GM19324 (cell line): ENCODE data around the gene PSTPIP2.

Source experiments
- ATAC-seq: cut with Tn5 transposase; IDR thresholded peaks from one replicate; pipeline ENCODE4 v1.9.1; 2021; ENCODE audit warnings: mild to moderate bottlenecking, moderate library complexity; ENCODE audit not compliant: unreplicated experiment, low FRiP score

The PSTPIP2 gene

GRCh38 chr18:46040033-46040746, 31.9 kb downstream of the PSTPIP2 start:
- no peak for ATAC-seq

- ATAC-seq, result no peak
Observed at GRCh38 chr18:46037512-46038305, 34.4 kb downstream of the PSTPIP2 start.

- no peak for ATAC-seq
Observed at GRCh38 chr18:46035696-46036680, 36.1 kb downstream of the PSTPIP2 start.

- ATAC-seq, result no peak
Observed at GRCh38 chr18:46034230-46034629, 37.8 kb downstream of the PSTPIP2 start.

- no peak for ATAC-seq
Observed at GRCh38 chr18:46031741-46032140, 40.3 kb downstream of the PSTPIP2 start.

- no peak for ATAC-seq
Observed at GRCh38 chr18:46028536-46028891, 43.5 kb downstream of the PSTPIP2 start.

- ATAC-seq, result no peak
Observed at GRCh38 chr18:46019936-46020335, 52.1 kb downstream of the PSTPIP2 start.

GRCh38 chr18:46013484-46014189, 58.4 kb downstream of the PSTPIP2 start:
- ATAC-seq, result no peak

- ATAC-seq, result no peak
Observed at GRCh38 chr18:46010676-46011075, 61.4 kb downstream of the PSTPIP2 start.

GRCh38 chr18:46010050-46010449, 62.0 kb downstream of the PSTPIP2 start:
- ATAC-seq, result no peak

GRCh38 chr18:46009125-46009840, 62.8 kb downstream of the PSTPIP2 start:
- ATAC-seq, result no peak

GRCh38 chr18:46008531-46008930, 63.5 kb downstream of the PSTPIP2 start:
- ATAC-seq, result no peak

- ATAC-seq, result no peak
Observed at GRCh38 chr18:46007165-46007564, 64.9 kb downstream of the PSTPIP2 start.

- ATAC-seq, result no peak
Observed at GRCh38 chr18:46002934-46003333, 69.1 kb downstream of the PSTPIP2 start.

- no peak for ATAC-seq
Observed at GRCh38 chr18:46001892-46002291, 70.2 kb downstream of the PSTPIP2 start.

GRCh38 chr18:46001074-46001473, 71.0 kb downstream of the PSTPIP2 start:
- no peak for ATAC-seq

GRCh38 chr18:45999536-45999935, 72.5 kb downstream of the PSTPIP2 start:
- no peak for ATAC-seq

- no peak for ATAC-seq
Observed at GRCh38 chr18:45998244-45998643, 73.8 kb downstream of the PSTPIP2 start.

GRCh38 chr18:45997700-45998151, 74.3 kb downstream of the PSTPIP2 start:
- ATAC-seq, result no peak
